DMS 273 (cell line): Measurements from ENCODE around the gene TP73.

Experiments used
- DNase-seq: peaks from one replicate; lab custom pipeline; 2025; ENCODE audit not compliant: unreplicated experiment; lab: John Stamatoyannopoulos, UW

The TP73 gene

DNA sequence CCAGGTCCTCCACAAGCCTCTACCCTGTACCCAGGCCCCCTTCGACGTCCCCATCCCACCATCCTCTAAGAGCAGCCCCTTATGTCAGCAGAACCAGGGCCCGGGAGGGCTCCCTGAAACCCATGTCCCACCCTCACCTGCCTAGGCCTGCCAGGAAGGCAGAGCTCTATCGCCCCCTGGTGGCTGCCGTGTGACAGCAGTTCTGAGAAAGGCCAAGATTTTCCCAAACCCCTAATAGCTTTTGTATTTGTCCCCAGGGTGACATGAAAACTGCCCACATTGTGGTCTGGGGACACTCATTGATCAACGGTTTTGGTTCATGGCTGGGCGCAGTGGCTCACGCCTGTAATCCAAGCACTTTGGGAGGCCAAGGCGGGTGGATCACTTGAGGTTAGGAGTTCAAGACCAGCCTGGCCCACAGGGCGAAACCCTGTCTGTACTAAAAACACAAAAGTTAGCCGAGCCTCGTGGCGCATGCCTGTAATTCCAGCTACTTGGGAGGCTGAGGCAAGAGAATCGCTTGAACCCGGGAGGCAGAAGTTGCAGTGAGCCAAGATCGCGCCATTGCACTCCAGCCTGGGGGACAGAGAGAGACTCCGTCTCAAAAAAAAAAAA lies 72.2 kb downstream of the TP73 start:
- peak; percentile 89 for DNase-seq

DNA sequence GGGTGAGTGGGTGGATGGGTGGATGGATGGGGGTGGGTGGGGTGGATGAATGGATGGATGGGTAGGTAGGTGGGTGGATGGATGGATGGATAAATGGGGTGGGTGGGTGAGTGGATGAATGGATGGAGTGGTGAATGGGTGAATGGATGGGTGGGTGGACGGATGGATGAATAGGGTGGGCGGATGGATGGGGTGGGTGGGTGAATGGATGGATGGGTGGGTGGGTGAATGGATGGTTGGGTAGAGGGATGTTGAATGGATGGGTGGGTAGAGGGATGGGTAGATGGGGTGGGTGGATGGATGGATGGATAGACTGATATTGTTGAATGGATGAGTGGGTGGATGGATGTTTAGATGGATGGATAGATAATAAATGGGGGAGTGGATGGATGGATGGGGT lies 73.0 kb downstream of the TP73 start:
- no peak for DNase-seq

DNA sequence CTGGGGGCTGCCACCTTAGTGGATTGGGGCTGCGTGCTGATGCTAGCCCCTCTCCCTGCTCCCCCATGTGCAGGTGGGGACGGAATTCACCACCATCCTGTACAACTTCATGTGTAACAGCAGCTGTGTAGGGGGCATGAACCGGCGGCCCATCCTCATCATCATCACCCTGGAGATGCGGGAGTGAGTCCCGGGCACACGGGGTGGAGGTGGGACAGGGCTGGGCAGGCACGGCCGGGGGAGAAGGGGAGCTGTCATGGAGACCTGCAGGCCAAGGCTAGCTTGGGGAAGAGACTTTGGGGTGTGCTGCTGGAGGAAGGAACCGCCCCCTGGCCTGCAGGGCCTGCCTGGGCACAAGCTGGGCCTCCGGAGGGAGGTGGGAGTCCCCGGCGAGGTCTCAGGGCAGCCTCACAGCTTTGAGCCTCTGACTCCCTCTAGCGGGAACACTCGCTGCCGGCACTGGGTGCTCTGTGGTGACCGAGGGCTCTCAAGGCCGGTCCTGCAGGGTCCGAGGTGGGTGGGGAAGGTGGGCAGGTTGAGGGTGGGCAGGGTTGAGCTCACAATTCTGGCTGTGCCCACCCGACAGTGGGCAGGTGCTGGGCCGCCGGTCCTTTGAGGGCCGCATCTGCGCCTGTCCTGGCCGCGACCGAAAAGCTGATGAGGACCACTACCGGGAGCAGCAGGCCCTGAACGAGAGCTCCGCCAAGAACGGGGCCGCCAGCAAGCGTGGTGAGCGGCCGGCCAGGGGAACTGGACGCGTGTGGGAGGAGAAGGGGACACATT lies 74.9 kb downstream of the TP73 start:
- no peak for DNase-seq

DNA sequence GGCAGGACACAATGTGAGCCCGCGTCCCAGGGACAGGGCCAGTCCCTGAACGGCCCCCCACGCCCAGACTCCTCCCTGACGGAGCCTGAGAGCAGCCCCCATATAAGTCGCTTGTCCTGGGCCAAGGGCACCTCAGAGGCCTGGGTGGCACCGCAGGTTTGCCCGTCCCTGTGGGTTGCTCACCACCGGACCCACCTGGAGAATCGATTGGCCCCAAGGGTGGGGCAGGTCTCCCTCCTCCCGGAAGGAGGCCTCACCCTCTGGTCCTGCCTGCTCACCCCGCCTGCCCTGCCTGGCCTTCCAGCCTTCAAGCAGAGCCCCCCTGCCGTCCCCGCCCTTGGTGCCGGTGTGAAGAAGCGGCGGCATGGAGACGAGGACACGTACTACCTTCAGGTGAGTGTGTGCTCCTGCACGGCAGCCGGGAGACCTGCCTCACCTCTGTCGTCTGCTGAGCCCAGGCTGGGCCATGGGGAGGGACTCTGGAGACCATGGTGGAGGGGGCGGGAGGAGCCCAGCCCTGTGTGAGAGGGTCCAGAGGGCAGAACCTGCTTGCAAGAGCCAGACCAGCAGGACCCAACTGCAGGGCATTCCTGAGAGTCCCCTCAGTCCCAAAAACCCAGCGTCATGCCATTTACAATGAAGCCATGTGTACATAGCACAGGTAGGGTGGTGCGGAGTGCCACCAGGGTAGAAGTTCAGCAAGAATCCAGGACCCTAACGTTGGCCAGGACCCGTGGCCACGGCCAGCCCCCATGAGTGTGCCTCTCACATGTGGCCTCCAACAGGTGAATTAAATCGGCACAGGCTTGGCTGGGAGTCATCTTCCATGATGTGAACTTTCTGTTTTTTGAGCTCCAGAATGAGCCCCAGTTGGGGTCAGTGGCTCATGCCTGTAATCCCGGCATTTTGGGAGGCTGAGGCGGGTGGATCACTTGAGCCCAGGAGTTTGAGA lies 75.8 kb downstream of the TP73 start:
- DNase-seq: no peak

- DNase-seq: no peak
Measured at GRCh38 chr1:3729594-3730542, 77.6 kb downstream of the TP73 start.

DNA sequence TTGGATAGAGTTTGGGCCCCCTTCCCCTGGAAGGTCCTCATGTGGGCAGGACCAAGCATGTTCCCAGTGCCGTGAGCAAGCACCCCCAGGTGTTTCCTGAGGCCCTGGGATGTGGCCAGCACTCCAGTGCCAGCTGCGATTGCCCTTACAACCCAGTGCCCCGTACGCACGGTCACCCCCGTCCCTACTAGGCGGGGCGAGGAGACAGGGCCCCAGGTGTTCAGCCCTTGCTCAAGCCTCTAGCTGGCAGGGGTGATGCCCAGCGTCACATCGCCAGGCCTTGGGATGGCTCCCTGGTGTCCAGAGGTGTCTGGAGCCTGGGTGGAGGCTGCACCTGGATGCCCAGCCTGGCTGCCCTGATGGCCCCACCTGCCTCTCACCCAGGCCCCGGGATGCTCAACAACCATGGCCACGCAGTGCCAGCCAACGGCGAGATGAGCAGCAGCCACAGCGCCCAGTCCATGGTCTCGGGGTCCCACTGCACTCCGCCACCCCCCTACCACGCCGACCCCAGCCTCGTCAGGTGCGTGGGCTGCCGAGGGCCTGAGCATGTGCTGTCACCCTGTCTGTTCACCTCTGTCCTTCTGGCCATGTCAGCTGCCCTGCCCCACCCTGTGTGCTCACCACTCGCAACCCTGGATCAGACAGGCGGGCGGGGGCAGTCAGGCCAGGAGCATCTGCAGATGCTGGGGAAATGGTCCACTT lies 78.4 kb downstream of the TP73 start:
- no peak for DNase-seq

DNA sequence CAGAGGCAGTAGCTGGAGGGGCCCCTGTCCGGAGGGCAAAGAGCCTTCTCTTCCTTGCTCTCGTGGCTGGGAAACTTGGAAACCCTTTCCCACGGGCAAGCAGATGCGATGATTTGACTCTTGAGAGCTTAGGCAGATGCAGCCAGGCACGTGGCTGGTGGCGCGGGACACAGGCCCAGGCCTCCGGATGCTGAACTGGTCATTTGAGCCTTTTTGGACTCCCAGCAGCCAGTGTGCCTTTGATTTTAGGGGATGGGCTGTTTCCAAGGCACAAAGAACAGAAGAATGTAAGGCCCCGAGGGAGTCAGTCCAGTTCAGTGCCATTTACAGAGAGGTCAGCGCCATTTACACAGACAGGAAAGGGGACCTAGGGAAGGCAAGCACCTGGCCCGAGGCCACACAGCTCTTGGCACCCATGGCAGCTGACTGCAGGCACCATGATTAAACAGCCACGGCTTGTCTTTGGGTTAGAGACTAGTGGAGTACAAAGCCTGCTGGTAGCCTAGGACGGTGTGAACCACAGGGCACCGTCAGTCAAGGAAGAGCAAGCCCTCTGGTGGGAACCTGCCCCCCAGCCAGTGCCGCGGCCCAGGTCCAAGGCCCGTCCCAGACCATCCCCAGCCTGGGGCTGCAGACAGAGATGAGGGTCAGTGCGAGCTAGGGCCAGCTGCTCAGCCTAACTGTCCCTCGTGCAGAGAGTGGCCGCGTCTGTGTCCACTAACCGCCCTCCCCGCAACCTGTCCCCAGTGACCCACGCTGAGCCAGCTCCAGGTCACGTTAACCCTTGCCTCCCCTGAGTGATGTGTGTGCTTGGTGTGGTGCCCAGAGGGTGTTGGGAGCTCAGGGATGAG lies 79.5 kb downstream of the TP73 start:
- no peak for DNase-seq

GRCh38 chr1:3732434-3733093 lies 80.2 kb downstream of the TP73 start:
- no peak for DNase-seq

DNA sequence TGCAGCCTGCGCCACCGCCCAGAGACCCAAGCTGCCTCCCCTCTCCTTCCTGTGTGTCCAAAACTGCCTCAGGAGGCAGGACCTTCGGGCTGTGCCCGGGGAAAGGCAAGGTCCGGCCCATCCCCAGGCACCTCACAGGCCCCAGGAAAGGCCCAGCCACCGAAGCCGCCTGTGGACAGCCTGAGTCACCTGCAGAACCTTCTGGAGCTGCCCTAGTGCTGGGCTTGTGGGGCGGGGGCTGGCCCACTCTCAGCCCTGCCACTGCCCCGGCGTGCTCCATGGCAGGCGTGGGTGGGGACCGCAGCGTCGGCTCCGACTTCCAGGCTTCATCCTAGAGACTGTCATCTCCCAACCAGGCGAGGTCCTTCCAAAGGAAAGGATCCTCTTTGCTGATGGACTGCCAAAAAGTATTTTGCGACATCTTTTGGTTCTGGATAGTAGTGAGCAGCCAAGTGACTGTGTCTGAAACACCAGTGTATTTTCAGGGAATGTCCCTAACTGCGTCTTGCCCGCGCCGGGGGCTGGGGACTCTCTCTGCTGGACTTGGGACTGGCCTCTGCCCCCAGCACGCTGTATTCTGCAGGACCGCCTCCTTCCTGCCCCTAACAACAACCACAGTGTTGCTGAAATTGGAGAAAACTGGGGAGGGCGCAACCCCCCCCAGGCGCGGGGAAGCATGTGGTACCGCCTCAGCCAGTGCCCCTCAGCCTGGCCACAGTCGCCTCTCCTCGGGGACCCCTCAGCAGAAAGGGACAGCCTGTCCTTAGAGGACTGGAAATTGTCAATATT lies 81.0 kb downstream of the TP73 start:
- no peak for DNase-seq

GRCh38 chr1:3733883-3734589 lies 81.7 kb downstream of the TP73 start:
- peak; percentile 55 for DNase-seq

- DNase-seq: no peak
Measured at GRCh38 chr1:3734602-3735001, 82.3 kb downstream of the TP73 start.

DNA sequence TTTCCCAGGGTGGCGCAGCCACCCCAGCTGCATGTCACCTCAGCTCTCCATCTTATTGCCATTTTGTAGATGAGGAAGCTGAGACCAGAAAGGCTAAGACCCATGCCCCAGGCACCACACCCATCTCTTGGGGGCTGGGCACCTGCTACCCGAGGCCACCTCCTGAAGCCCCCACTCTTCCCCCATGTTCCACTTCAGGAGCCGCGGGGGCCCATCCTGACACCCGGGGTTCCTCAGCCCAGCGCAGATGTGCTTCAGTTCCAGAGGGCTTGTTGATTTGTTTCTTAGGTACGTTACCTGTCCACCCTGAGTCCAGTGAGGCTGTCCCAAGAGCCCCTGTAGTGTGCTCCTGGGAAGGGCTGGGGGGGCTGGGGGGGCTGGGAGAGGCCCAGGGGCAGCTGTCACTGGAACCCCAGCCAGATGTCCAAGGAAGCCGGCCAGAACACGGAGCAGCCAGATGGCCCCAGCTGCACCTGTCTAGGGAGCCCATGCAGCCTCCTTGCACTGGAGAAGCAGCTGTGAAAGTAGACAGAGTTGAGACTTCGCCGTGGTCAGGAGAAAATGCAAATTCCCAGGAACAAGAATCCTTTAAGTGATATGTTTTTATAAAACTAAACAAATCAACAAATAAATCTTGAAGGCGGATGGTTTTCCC lies 82.8 kb downstream of the TP73 start:
- DNase-seq: peak; percentile 84

DNA sequence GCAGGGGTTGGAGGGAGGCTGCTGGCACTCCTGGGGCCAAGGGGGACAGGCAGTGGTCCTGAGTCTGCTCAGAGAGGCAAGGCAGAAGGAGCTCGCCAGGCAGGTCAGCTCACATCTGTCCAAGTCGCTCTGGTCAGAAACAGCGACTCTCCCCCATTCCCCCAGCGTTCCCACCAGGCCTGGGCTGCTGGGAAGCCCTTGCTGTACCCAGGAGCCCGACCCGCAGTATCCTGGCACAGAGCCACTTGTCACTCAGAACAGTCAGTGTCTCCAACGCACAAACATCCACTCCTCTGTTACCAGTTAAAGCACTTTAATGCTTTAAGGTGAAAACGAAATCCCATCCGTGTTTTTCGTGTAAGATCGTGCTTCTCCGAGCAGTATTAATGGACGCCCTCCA lies 83.4 kb downstream of the TP73 start:
- peak; percentile 54 for DNase-seq

- DNase-seq: no peak
Measured at GRCh38 chr1:3736131-3736561, 83.8 kb downstream of the TP73 start.

- no peak for DNase-seq
Measured at GRCh38 chr1:3736708-3737107, 84.4 kb downstream of the TP73 start.

DNA sequence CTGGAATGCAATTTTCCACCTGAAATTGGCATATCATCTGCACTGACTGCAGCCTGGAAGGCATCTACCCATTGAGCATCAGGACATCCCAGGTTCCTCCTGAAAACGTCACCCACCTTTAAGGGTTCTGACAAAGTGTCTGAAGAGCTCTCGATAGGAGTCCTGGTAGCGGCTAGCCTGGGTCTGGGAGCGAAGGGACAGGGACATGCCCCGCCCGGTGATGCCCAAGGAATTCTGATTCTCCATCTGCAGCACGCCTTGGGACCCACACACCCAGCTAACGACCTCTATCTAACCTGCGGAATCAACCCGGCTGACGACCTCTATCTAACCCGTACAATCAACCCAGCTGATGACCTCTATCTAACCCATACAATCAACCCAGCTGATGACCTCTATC lies 86.6 kb downstream of the TP73 start:
- DNase-seq: no peak

DNA sequence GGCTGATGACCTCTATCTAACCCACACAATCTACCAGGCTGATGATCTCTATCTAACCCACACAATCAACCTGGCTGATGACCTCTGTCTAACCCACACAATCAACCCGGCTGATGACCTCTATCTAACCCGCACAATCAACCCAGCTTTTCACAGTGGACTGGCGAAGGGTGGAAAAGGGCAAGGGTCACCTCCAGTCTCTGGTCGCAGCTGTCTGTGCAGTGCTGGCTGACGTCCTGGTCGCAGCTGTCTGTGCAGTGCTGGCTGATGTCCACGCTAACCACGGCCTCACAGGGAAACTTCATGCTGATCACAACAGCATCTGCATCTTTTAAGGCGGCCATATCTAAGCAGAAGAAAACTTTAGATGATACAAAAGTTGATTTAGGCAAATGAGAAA lies 87.7 kb downstream of the TP73 start:
- DNase-seq: no peak
